NCI-H146 treated with DMSO at 0.1 percent for 48 hours (cell line): ENCODE data around the gene SNTN.

Source experiments
- DNase-seq: peaks from one replicate; lab custom pipeline; 2025; ENCODE audit not compliant: unreplicated experiment; lab: John Stamatoyannopoulos, UW

Gene SNTN

DNA sequence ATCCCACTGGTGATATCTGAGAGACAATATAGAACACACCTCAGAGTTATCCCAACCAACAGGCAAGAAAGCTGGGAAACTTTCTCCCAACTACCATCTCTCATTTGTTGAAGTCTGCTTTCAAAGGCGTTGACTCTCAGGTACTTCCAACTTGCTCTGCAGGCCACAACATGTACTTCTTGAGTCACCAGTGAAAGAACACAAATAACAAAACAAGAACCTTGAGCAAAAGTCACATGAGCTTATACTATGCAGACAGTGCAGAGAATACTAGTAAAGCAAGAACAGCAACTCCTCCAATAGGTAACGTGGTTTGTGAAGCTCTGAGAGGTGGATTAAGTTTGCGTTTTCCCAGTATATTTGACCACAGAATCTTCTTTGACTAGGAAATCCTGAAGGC lies 20.6 kb downstream of the SNTN start:
- no peak for DNase-seq

DNA sequence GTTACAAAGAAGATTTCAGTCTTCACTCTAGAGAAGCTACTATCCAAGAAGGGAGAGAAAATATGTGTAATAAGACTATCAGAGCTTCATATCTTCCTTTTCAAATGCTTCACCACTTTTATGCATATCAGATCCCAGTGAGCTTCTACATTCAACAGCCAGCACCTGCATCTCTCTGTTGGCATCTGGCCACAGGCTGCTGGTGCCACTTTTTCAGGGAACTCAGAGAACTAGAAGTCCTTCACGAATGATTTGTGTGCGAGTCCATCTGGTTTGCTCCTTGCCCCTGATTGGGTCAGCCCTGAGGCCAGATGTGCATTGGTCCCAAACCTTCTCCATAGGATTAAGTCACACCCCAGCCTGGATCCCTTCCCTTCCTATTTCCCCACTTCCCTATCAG lies 22.1 kb downstream of the SNTN start:
- DNase-seq = no peak

DNA sequence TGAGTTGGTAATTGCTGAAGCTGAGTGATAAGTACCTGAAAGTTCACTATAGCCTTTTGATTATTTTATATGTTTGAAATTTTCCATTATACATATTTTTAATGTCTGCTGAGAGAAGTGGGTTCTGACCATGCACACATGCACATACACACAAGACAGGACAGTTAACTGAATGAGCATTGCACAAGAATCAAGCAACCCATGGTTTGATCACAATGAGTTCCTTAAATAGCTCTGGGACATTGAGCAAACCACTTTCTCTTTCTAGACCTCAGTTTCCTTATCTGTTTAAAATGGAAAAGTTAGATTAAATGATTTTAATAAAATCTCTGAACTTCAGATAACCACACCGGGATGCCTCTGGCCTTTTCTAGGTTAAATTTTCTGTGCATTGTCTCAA lies 26.7 kb downstream of the SNTN start:
- no peak for DNase-seq

- DNase-seq = no peak
Observed at GRCh38 chr3:63684081-63684480, 31.6 kb downstream of the SNTN start.

DNA sequence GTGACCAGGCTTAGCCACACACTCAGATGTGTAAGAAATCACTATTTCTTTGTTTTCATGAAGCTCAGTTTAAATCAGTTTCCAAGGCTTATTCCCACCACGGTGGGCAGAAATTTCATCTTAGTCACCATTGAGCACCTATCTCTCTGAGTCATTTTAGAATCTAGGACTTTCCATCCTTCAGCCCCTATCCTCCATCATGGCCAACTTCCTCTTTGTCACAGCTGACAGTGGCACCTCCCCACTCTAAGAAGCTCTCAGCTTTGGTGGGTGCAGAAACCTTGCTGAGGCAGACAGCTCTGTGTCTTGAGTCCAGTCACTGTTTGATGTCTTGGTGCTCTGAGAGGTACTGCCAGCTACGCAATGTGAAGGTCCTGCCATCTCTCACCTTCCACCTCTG lies 32.9 kb downstream of the SNTN start:
- no peak for DNase-seq

GRCh38 chr3:63687278-63688225 lies 35.1 kb downstream of the SNTN start:
- peak; percentile 67 for DNase-seq

DNA sequence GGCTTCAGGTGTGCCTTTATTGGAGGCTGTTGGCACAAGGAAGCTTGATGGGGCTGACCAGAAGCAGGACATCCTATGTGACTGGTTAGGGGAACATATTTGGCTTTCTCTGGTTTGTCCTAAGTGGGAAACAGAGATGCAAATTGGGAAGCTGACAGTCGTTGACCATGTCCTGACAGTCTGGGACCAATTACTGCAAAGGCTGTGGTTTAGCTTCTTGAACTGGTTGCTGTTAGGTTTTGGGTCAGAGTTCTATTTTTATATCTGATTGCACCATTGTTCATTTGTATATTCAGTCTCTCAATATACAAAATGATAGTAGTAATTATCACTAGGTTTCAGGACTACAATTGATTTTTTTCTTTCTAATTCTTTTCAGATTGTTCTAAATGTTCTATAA lies 36.8 kb downstream of the SNTN start:
- no peak for DNase-seq

DNA sequence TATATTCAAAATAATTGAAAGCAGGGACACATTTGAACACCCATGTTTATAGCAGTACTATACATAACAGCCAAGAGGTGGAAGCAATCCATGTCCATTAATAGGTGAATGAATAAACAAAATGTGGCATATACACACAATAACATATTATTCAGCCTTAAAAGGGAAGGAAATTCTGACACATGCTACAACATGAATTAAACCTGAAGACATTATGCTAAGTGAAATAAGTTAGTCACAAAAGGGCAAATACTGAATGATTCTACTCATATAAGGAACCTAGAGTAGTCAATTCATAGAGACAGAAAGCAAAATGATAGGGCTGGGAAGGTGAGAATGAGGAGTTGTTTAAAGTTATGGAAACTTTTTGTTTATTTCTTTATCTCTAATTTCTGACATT lies 40.9 kb downstream of the SNTN start:
- no peak for DNase-seq

GRCh38 chr3:63705092-63705645 lies 52.7 kb downstream of the SNTN start:
- DNase-seq = no peak

- DNase-seq = no peak
Observed at GRCh38 chr3:63706321-63707085, 54.0 kb downstream of the SNTN start.

- no peak for DNase-seq
Observed at GRCh38 chr3:63707731-63708130, 55.3 kb downstream of the SNTN start.

DNA sequence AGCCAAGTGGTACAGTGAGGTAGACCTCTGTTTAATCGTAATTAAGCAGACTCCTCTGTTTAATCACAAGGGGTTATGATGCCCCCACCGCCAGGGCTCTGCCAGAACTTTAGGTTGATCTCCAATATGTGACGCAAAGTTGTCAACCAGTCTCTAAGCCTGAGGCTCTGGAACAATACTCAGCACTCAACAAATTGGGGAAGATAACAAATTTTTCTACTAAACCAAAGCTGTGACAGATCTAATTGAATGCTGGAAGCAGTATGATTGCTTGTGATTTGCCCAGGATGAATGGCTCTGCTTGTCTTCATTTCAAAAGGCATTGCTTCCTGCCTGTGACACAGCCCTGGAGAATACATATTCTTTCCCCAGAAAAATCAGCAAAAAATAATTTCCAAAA lies 57.1 kb downstream of the SNTN start:
- no peak for DNase-seq
